H1 (cell line): Measurements from ENCODE around the gene SLC25A48. TPM values are rescaled to one million over a fixed set of nuclear protein-coding genes. Genes with fewer than 3 reads are reported as not detected.

ENCODE experiments used
- CTCF ChIA-PET: fragments of 300-600 bp; sonication (Branson Sonifier 250); formaldehyde crosslinking; loops from one replicate; lab custom pipeline; 2021; ENCODE audit not compliant: partially characterized antibody; lab: Charles Lee
- POLR2A ChIA-PET: fragments of 300-600 bp; sonication (Branson Sonifier 250); formaldehyde crosslinking; loops from one replicate; lab custom pipeline; 2021; ENCODE audit warnings: inconsistent platforms; ENCODE audit not compliant: partially characterized antibody; lab: Charles Lee
- DNase-seq, 2 experiments: peaks; one replicate each; pipeline versions ENCODE4 v3.0.0 to v3.0.0-alpha.2; 2010 to 2022; ENCODE audit warnings: low spot score in 2 of 2, low read depth in 1 of 2, mixed read lengths in 1 of 2
- FAIRE-seq: peaks from 2 replicates; lab custom pipeline; 2011; peaks lifted over from hg19 to GRCh38; lab: Jason Lieb, UNC
- H2AFZ ChIP-seq: 2 replicates; pipeline ENCODE4 v1.8.1; 2012; ENCODE audit warnings: low read length, inconsistent platforms
- H2AK5ac ChIP-seq: 2 replicates; pipeline ENCODE4 v1.6.1; 2013; ENCODE audit warnings: low read depth, low read length
- H2BK120ac ChIP-seq: replicated peaks from 2 replicates; pipeline ENCODE3; 2013; ENCODE audit warnings: low read depth, low read length, inconsistent platforms
- H2BK12ac ChIP-seq: 2 replicates; pipeline ENCODE4 v1.6.1; 2013; ENCODE audit warnings: low read depth, low read length
- H2BK15ac ChIP-seq: 2 replicates; pipeline ENCODE4 v1.6.1; 2013; ENCODE audit warnings: low read length
- H2BK20ac ChIP-seq: 2 replicates; pipeline ENCODE4 v1.6.1; 2013; ENCODE audit warnings: low read length
- H2BK5ac ChIP-seq: 2 replicates; pipeline ENCODE4 v1.6.1; 2013; ENCODE audit warnings: low read depth, low read length
- H3K14ac ChIP-seq: 2 replicates; pipeline ENCODE4 v1.6.1; 2013; ENCODE audit warnings: inconsistent platforms; ENCODE audit not compliant: insufficient read length
- H3K18ac ChIP-seq: 2 replicates; pipeline ENCODE4 v1.6.1; 2013; ENCODE audit warnings: low read length; ENCODE audit errors: extremely low read depth
- H3K23ac ChIP-seq: 2 replicates; pipeline ENCODE4 v1.6.1; 2013; ENCODE audit warnings: inconsistent platforms; ENCODE audit not compliant: insufficient read length
- H3K23me2 ChIP-seq: 2 replicates; pipeline ENCODE4 v1.6.1; 2013; ENCODE audit warnings: low read depth, low read length
- H3K27ac ChIP-seq: 2 replicates; pipeline ENCODE4 v1.6.1; 2011; ENCODE audit warnings: low read depth, low read length, inconsistent platforms
- H3K27me3 ChIP-seq, 4 experiments: replicated peaks in 1 of 4; 1 replicate in 1 of 4; 2 replicates in 3 of 4; pipeline versions ENCODE4 v1.6.1 to v1.8.1; 2011 to 2013; ENCODE audit warnings: low read length in 3 of 4, mild to moderate bottlenecking in 3 of 4, inconsistent platforms in 2 of 4, mixed read lengths in 2 of 4, moderate library complexity in 1 of 4; ENCODE audit not compliant: control insufficient read depth in 3 of 4, insufficient read depth in 3 of 4; ENCODE audit errors: extremely low read depth in 1 of 4
- H3K36me3 ChIP-seq, 4 experiments: 2 replicates each; pipeline versions ENCODE4 v1.6.1 to v1.8.1; 2011 to 2013; ENCODE audit warnings: mild to moderate bottlenecking in 4 of 4, low read length in 3 of 4, moderate library complexity in 2 of 4, control low read depth in 1 of 4, inconsistent platforms in 1 of 4; ENCODE audit not compliant: insufficient read depth in 4 of 4, control insufficient read depth in 2 of 4
- H3K4ac ChIP-seq: replicated peaks from 2 replicates; pipeline ENCODE3; 2013; ENCODE audit warnings: low read length, low read depth, mixed read lengths, inconsistent platforms; ENCODE audit not compliant: insufficient read length
- H3K4me1 ChIP-seq, 4 experiments: replicated peaks in 1 of 4; 1 replicate in 1 of 4; 2 replicates in 3 of 4; pipeline versions ENCODE4 v1.6.1 to v1.8.1; 2011 to 2013; ENCODE audit warnings: low read length in 3 of 4, inconsistent platforms in 2 of 4, mixed read lengths in 1 of 4; ENCODE audit not compliant: insufficient read depth in 4 of 4, control insufficient read depth in 3 of 4
- H3K4me2 ChIP-seq, 2 experiments: 2 replicates each; pipeline versions ENCODE4 v1.6.1 to v1.8.1; 2011 to 2013; ENCODE audit warnings: low read depth in 2 of 2, low read length in 2 of 2, control low read depth in 1 of 2, inconsistent platforms in 1 of 2, mild to moderate bottlenecking in 1 of 2; ENCODE audit not compliant: insufficient read depth in 1 of 2
- H3K4me3 ChIP-seq, 4 experiments: fragments of 200-600, 300-600 bp in 1 of 4; sonication (generic), shearing (Covaris generic), sonication (Bioruptor Twin) in 1 of 4; 2 replicates each; pipeline versions ENCODE4 v1.5.1 to v1.8.1; 2011 to 2016; ENCODE audit warnings: low read length in 4 of 4, low read depth in 3 of 4, control low read depth in 2 of 4, inconsistent platforms in 2 of 4, mild to moderate bottlenecking in 2 of 4, mixed read lengths in 1 of 4, moderate library complexity in 1 of 4; ENCODE audit not compliant: insufficient read depth in 2 of 4; ENCODE audit errors: extremely low read depth in 1 of 4
- H3K56ac ChIP-seq: replicated peaks from 2 replicates; pipeline ENCODE3; 2013; ENCODE audit warnings: low read depth, mild to moderate bottlenecking, mixed read lengths, low read length, inconsistent platforms; ENCODE audit not compliant: insufficient read length
- H3K79me1 ChIP-seq: 2 replicates; pipeline ENCODE4 v1.6.1; 2013; ENCODE audit warnings: low read depth, low read length, control low read depth
- H3K79me2 ChIP-seq, 2 experiments: 2 replicates each; pipeline versions ENCODE4 v1.6.1 to v1.8.1; 2012 to 2013; ENCODE audit warnings: low read length in 2 of 2, mild to moderate bottlenecking in 2 of 2, inconsistent platforms in 1 of 2; ENCODE audit not compliant: insufficient read depth in 2 of 2, control insufficient read depth in 1 of 2
- H3K9ac ChIP-seq, 4 experiments: replicated peaks in 1 of 4; 1 replicate in 1 of 4; 2 replicates in 3 of 4; pipeline versions ENCODE4 v1.6.1 to v1.8.1; 2011 to 2013; ENCODE audit warnings: low read depth in 3 of 4, low read length in 3 of 4, control low read depth in 2 of 4, mild to moderate bottlenecking in 2 of 4, moderate library complexity in 2 of 4, inconsistent platforms in 1 of 4; ENCODE audit errors: extremely low read depth in 1 of 4
- H3K9me3 ChIP-seq, 2 experiments: 2 replicates each; pipeline versions ENCODE4 v1.6.1 to v1.8.1; 2012 to 2013; ENCODE audit warnings: mild to moderate bottlenecking in 2 of 2, moderate library complexity in 2 of 2, control low read depth in 1 of 2, inconsistent platforms in 1 of 2, low read depth in 1 of 2, low read length in 1 of 2, mixed read lengths in 1 of 2; ENCODE audit not compliant: insufficient read depth in 2 of 2
- H4K20me1 ChIP-seq, 2 experiments: replicated peaks in 1 of 2; 2 replicates each; pipeline versions ENCODE3 to v1.8.1; 2011 to 2013; ENCODE audit warnings: inconsistent platforms in 2 of 2, low read length in 2 of 2, mild to moderate bottlenecking in 1 of 2; ENCODE audit not compliant: insufficient read depth in 2 of 2, control insufficient read depth in 1 of 2
- H4K5ac ChIP-seq: 2 replicates; pipeline ENCODE4 v1.6.1; 2013; ENCODE audit warnings: low read length, low read depth, mixed read lengths, inconsistent platforms; ENCODE audit not compliant: insufficient read length
- H4K8ac ChIP-seq: 2 replicates; pipeline ENCODE4 v1.8.0; 2013; ENCODE audit warnings: mild to moderate bottlenecking, moderate library complexity, low read length, inconsistent platforms; ENCODE audit not compliant: insufficient read depth; ENCODE audit errors: extremely low read depth
- H4K91ac ChIP-seq: replicated peaks from 2 replicates; pipeline ENCODE3; 2013; ENCODE audit warnings: low read length, mixed read lengths, inconsistent platforms; ENCODE audit not compliant: insufficient read length
- BACH1 ChIP-seq: IDR thresholded peaks from 2 replicates; pipeline ENCODE4 v1.6.1; 2012; ENCODE audit warnings: low read length, improper control_type of control experiment
- JUND ChIP-seq: IDR thresholded peaks from 2 replicates; pipeline ENCODE4 v1.6.1; 2011; ENCODE audit warnings: mild to moderate bottlenecking, improper control_type of control experiment, low read length
- NANOG ChIP-seq: IDR thresholded peaks from 2 replicates; pipeline ENCODE4 v1.6.1; 2011; ENCODE audit warnings: low read length, low read depth, mild to moderate bottlenecking, inconsistent platforms; ENCODE audit not compliant: insufficient read depth, poor library complexity, severe bottlenecking
- RAD21 ChIP-seq, 2 experiments: IDR thresholded peaks in 1 of 2; conservative IDR thresholded peaks in 1 of 2; 2 replicates each; pipeline ENCODE4 v1.6.1; 2011; ENCODE audit warnings: low read depth in 2 of 2, low read length in 2 of 2, improper control_type of control experiment in 1 of 2, inconsistent platforms in 1 of 2, mild to moderate bottlenecking in 1 of 2, moderate library complexity in 1 of 2
- SIX5 ChIP-seq: IDR thresholded peaks from 2 replicates; pipeline ENCODE4 v1.6.1; 2011; ENCODE audit warnings: mild to moderate bottlenecking, low read depth, low read length
- SP2 ChIP-seq: IDR thresholded peaks from 2 replicates; pipeline ENCODE4 v1.6.1; 2012; ENCODE audit warnings: mild to moderate bottlenecking, low read length, inconsistent platforms
- WGBS, 2 experiments: shearing (Covaris generic) in 1 of 2; methylation state at CpG; one replicate each; pipeline versions ENCODE4 v1.1.6 to v1.1.7; 2013 to 2015; ENCODE audit warnings: low lambda C conversion rate in 2 of 2, mixed read lengths in 2 of 2, inconsistent platforms in 1 of 2, low coverage in 1 of 2, missing lambda C conversion rate in 1 of 2; ENCODE audit not compliant: insufficient replicate concordance in 2 of 2, insufficient coverage in 1 of 2, insufficient read length in 1 of 2; ENCODE audit errors: extremely low coverage in 1 of 2, missing lambda C conversion rate in 1 of 2; 5-methylcytosine and 5-hydroxymethylcytosine counted together
- polyA plus RNA-seq, 7 experiments: library from polyadenylated mRNA; depleted of rRNA in 3 of 7; stranded (reverse) in 5 of 7; unstranded in 2 of 7; fragments of >200 nt in 5 of 7; fragments of 200-250 nt in 2 of 7; gene quantifications; 1 replicate in 5 of 7; 2 replicates in 1 of 7; 4 replicates in 1 of 7; pipeline versions ENCODE4 v1.2.1 to v1.2.3, GENCODE V29; 2011 to 2013; ENCODE audit warnings: missing spikeins in 2 of 7, mixed read lengths in 2 of 7
- total RNA-seq: library from RNA; stranded (reverse); fragmentation: NEBNext Ultra II Directional; extraction: Animal tissue kit (Norgen Biotek cat#: 25700); gene quantifications from 2 replicates; pipeline ENCODE4 v1.2.1, GENCODE V29; 2021
- TF ChIP-seq, protein P1 (sequence below), 3 experiments: IDR thresholded peaks; 1 replicate in 2 of 3; 2 replicates in 1 of 3; pipeline versions ENCODE4 v1.5.1 to v1.6.1; 2011; ENCODE audit warnings: low read length in 3 of 3, mild to moderate bottlenecking in 3 of 3, inconsistent platforms in 2 of 3, low read depth in 1 of 3, moderate library complexity in 1 of 3; ENCODE audit not compliant: insufficient read depth in 1 of 3; ENCODE audit errors: control extremely low read depth in 1 of 3

The SLC25A48 gene
- total and polyA plus RNA-seq, 2 of the 8 experiments (the other 6 are each of a cell fraction or from before 2014, with no cell fraction given) = 1.3 to 1.8 TPM

DNA sequence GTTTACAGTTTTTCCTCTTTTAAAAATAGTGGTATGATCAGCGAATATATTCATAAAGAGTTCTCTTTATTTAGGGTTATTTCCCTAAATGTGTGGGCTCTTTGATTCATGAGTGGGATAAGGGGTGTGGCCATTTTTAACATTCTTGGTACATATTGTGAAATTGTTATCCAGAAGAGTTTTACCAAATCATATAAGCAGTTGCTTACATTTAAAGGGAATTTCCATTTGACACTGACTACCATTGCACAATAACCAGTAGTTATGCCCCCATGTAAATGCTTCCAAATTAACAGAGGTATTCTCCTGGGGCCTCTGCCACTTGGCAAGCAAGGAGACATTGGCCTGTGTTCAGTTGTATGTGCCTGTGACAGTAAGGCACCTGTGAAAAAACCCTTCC lies 27.2 kb downstream of the SLC25A48 start:
- POLR2A ChIA-PET = no interaction called here
- no peak overlapping the region for H3K4me2 ChIP-seq
- no peak overlapping the region for H2AK5ac ChIP-seq
- H3K9me3 ChIP-seq = no peaks in the 10 kb centered on the region; a peak in 1 of 4 replicates
- no peak for DNase-seq
- H3K79me1 ChIP-seq = no peaks in the 10 kb centered on the region
- H3K27ac ChIP-seq = no peak overlapping the region
- no peak overlapping the region for H3K23ac ChIP-seq
- no peaks in the 10 kb centered on the region; the same call in 1 of the 2 replicates for H3K23me2 ChIP-seq
- no peaks in the 10 kb centered on the region for H3K79me2 ChIP-seq
- no peak overlapping the region for H2AFZ ChIP-seq
- H4K20me1 ChIP-seq = no peaks in the 10 kb centered on the region
- H3K18ac ChIP-seq = no peak overlapping the region
- FAIRE-seq = no peak
- no peak overlapping the region for H3K4me3 ChIP-seq
- no peak overlapping the region for H4K91ac ChIP-seq
- H3K4ac ChIP-seq = no peak overlapping the region
- no peak overlapping the region for H3K14ac ChIP-seq
- no peak overlapping the region for H2BK12ac ChIP-seq
- H3K9ac ChIP-seq = no peak overlapping the region
- no peak overlapping the region for H2BK15ac ChIP-seq
- no peak overlapping the region for H2BK20ac ChIP-seq
- H3K4me1 ChIP-seq = no peaks in the 10 kb centered on the region
- H4K8ac ChIP-seq = no peak overlapping the region
- WGBS, 2 experiments = 88% methylated on average over 1 of the region's 1 CpG; no CpG with 5 or more reads in 1 of the 2 experiments
- no peak overlapping the region for H2BK5ac ChIP-seq
- H3K56ac ChIP-seq = no peak overlapping the region
- TF ChIP-seq NANOG (no peak), RAD21 (IDR thresholded peaks at IDR 0.05 in 1 of 2, conservative IDR thresholded peaks at IDR 0.05 in 1 of 2; ENCODE audit: low read depth in 2 of 2, low read length in 2 of 2) (no peak), SIX5 (no peak), SP2 (no peak), JUND (no peak), BACH1 (no peak)
- TF ChIP-seq, protein P1, sequence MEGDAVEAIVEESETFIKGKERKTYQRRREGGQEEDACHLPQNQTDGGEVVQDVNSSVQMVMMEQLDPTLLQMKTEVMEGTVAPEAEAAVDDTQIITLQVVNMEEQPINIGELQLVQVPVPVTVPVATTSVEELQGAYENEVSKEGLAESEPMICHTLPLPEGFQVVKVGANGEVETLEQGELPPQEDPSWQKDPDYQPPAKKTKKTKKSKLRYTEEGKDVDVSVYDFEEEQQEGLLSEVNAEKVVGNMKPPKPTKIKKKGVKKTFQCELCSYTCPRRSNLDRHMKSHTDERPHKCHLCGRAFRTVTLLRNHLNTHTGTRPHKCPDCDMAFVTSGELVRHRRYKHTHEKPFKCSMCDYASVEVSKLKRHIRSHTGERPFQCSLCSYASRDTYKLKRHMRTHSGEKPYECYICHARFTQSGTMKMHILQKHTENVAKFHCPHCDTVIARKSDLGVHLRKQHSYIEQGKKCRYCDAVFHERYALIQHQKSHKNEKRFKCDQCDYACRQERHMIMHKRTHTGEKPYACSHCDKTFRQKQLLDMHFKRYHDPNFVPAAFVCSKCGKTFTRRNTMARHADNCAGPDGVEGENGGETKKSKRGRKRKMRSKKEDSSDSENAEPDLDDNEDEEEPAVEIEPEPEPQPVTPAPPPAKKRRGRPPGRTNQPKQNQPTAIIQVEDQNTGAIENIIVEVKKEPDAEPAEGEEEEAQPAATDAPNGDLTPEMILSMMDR (IDR thresholded peaks at IDR 0.05; ENCODE audit: control extremely low read depth in 1 of 3, insufficient read depth in 1 of 3, low read depth in 1 of 3, low read length in 3 of 3) = no peak
- H3K27me3 ChIP-seq = no peaks in the 10 kb centered on the region
- no peak overlapping the region for H2BK120ac ChIP-seq
- CTCF ChIA-PET = interaction anchor here (0.7 to 1.2 kb wide), 2 partner anchors 27 to 271 kb away, joined by 3 read pairs; no protein-coding TSS in a partner anchor
- H3K36me3 ChIP-seq = no peaks in the 10 kb centered on the region
- no peak overlapping the region for H4K5ac ChIP-seq
